ENCODE data around the gene HOXA10. TPM values are rescaled to one million over a fixed set of nuclear protein-coding genes. Genes with fewer than 3 reads are reported as not detected.

HOXA10 gene
- total RNA-seq, 4 donors from 2014 or later: 0.56 to 1.9 (median 1.2) TPM

DNA sequence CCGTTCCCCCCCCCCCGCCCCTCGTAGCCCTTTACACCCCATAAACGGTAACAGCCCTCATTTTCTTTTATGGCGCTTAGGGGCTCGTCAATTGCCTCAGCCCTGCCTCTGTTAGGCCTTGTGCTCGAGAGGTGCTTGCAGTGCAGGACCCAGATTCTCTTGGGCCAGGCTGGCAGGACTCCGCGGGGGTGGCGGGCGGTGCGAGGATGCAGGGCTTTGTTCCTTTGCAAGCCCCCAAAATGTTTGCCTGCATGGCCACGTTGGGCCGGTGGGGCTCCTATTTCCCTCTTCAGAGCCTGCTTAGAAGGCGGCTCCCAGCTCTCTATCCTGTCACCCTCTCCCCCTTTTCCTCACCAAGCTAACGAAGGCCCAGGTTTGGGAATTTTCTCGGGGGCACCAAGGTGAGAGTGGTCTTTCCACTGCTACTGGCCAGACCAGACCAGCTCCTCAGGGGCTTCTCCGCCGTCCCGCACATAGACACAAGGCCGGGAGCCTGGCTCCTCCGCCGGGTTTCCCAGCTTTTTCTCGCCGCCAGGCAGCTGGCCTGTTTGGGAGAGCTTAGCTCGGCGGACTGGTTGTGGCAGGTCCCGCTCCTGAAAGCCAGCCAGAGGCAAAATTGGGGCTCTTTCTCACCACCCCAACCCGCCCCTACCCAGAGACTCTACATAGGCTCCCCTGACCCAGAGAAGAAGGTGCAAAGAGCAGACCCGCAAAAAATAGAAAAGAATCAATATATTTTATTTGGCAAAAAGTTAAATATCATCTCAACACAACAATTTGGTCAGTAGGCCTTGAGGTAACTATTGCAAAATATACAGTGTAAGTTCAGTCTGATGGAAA is 12.2 kb downstream of the HOXA10 start:
- DNase-seq (ENCODE audit: low spot score) (peak; percentile 14), ATAC-seq (ENCODE audit: low FRiP score) (no peak)
- TF ChIP-seq, protein P1, sequence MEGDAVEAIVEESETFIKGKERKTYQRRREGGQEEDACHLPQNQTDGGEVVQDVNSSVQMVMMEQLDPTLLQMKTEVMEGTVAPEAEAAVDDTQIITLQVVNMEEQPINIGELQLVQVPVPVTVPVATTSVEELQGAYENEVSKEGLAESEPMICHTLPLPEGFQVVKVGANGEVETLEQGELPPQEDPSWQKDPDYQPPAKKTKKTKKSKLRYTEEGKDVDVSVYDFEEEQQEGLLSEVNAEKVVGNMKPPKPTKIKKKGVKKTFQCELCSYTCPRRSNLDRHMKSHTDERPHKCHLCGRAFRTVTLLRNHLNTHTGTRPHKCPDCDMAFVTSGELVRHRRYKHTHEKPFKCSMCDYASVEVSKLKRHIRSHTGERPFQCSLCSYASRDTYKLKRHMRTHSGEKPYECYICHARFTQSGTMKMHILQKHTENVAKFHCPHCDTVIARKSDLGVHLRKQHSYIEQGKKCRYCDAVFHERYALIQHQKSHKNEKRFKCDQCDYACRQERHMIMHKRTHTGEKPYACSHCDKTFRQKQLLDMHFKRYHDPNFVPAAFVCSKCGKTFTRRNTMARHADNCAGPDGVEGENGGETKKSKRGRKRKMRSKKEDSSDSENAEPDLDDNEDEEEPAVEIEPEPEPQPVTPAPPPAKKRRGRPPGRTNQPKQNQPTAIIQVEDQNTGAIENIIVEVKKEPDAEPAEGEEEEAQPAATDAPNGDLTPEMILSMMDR (IDR thresholded peaks at IDR 0.05): no peak

DNA sequence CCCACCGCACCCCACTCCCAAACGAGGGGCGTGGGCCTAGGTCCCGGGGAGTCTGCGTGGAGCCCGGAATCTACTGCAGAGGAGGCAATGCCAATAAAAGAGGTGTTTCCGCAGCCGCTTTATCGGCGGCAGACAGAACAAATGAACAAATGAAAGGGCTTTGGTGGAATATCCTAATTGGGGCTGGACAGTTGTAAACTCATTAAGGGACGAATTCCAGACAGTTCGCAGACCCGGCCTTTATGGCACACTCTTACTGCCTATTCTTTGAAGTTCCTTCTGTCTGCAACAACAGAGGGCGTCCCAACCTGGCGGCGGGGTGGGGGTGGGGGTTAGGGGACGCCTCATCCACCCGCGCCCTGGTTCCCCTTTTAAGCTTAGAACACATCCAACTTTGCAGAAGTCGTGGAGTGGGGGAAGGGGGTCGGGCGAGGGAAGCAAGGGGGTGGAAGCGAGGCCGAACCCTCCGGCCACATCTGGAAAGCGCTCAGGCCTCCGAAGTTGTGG is 12.9 kb downstream of the HOXA10 start:
- ATAC-seq (ENCODE audit: low FRiP score) (no peak), DNase-seq (ENCODE audit: low spot score) (no peak)
- TF ChIP-seq, protein P1 (IDR thresholded peaks at IDR 0.05): no peak

DNA sequence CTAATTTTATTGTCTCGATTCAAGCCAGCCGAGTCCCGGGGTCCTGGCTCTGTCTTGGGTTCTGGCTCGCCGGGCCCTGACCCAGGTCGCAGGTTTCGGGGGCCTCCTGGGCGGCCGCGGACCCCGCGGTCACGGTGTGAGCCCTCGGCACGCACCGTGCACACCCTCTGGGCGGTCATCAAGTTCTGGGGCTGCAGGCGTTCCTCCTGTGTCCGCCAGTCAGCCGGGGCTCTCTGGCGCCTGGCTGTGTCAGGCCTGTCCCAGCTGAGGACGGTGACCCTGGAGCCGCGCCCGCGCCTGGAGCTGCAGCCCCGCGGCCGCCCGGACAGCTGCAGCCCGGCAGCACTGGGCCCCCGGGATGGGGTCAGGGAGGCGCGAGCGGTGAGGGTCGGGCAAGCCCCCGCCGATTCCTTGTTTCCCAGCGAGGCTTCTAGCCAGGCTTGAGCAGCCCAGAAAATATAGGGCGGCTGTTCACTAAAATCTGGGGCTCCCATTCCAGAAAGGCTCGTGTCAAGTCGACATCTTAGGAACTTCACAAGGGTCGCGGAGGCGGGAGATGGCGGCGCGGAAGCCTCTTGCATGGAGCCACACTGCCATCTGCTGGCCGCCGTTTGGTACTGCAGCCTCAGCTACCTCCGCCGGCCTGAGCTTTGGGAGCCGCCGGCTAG is 13.4 kb downstream of the HOXA10 start:
- TF ChIP-seq, protein P1 (IDR thresholded peaks at IDR 0.05): peak in 2 of 3 donors; percentile 95 to 98
- DNase-seq (ENCODE audit: low spot score): peak; percentile 86
- ATAC-seq (ENCODE audit: low FRiP score): peak; percentile 72

DNA sequence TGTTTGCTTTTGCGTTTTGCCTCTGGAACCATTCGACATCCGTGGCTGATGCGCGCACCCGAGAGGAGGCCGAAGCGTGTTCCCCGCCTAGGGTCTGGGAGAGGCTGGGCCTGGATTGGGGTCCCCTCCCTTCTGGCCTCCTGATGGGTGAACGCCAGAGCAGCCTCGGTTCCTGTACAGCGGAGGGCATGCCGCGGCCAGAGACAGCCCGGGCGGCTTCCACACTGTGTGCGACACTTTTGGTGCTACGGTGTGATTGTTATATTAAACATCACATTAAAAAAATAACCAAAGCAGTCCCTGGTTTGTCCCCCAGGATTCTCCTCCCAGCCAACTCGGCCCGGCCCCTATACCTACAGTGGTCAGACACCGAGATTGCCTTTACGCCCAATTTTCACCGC is 14.0 kb downstream of the HOXA10 start:
- DNase-seq (ENCODE audit: low spot score): peak; percentile 20
- no peak for ATAC-seq (ENCODE audit: low FRiP score)
- TF ChIP-seq, protein P1 (IDR thresholded peaks at IDR 0.05): no peak

DNA sequence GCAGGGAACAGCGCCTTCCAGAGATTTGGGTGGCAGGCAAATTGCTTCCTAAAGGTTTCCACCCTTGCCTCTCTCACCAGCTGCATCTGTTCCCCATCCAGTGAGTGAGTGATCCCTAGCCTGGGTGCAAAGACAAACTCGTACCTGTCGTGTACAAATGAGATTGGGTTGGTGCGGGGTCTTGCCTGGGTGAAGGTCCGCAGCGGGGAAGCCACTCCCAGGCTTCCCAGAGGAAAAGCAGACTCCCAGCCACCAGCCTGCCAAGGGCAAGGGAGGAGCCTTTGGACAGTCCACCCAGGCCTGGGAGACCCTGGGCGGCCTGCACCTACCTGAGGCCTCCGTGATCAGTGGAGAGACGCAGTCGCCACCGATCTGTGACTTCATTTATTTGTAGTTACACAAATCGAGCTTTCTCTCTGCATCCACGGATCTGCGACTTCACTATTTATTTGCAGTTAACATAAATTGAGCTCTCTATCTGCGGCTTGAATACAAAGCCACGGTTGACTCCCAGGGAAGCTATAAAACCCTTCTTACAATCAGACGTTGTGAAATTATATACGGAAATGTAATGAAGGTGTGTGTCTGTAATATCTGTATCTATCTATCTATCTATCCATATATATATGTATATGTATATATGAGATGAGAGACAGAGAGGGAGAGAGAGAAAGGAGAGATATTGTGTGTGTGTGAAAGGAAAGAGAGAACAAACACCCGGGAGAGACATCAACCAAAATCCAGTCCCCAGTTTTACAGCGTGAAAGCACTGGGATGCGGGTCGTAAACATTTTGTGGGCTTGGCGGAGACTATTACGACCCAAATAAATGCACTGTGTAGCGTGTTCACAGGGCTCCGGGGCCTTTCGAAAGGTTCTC is 14.6 kb downstream of the HOXA10 start:
- ATAC-seq (ENCODE audit: low FRiP score): no peak
- TF ChIP-seq, protein P1 (IDR thresholded peaks at IDR 0.05): no peak
- peak; percentile 19 for DNase-seq (ENCODE audit: low spot score)

DNA sequence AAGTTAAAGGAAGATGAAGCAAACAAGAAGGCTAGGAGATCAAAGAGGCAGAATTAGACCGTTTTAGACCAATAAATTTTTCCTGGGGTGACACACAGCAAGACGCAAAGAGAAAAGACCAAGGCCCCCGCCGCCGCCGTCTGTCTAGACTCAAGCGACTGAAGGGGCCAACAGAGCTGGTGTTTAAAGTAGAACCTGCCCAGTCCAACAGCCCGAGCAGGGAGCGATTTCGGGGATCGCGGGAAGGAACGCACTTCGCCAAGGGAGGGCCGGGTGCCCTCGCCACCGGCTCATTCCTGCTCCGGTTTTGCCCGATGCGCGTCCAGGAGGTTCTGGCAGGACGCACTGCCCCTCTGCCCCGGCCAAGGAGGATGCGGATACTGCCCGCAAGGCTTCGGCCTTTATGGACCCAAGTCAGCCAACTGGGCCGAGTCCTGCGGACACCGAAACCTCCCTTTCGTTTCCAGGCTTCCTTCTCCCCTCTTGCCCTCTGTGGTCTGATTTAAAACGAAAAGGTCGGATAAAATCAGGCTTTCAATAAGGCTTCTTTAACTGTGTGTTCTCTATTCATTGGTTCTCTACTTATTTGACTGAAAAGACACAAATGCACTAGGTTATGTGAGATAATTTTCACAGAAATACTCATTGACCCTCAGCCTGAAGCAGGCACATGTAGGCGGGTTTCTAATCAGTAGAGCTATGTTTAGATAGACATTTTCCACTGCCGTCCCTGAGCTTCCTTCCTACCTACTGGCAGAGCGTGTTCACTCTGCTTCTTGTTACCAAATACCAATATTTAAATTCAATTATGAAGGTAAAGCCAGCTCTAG is 15.5 kb downstream of the HOXA10 start:
- ATAC-seq (ENCODE audit: low FRiP score) (no peak), DNase-seq (ENCODE audit: low spot score) (peak; percentile 14)
- TF ChIP-seq, protein P1 (IDR thresholded peaks at IDR 0.05): no peak

Data from omental fat pad (tissue), 4 donors.